ENCODE measurements around the gene TMEM183A.

The TMEM183A gene

DNA sequence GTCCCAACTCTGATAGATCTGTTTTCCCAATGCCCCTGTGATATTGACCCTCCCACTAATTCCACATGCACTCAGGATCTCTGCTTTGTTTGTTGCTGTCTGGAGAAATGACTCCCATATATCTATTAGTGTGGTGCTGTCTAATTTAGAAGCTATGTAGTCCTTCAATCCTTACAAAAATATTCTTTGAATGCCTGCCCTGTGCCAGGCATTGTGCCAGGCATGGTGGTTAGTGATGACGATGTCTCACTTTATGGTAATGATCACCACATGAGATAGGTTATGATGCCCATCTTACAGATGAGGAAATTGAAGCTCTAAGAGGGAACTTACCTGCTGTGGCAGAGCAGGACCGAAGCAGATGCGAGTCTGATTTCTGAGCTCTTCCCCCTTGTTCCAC is 65.7 kb downstream of the TMEM183A start:
- H3K4me3 ChIP-seq (ENCODE audit: low read depth, low read length), result no peak overlapping the region
- no peak for TF ChIP-seq CTCF (IDR thresholded peaks at IDR 0.05; ENCODE audit: borderline replicate concordance, insufficient read depth, low read depth, low read length)

DNA sequence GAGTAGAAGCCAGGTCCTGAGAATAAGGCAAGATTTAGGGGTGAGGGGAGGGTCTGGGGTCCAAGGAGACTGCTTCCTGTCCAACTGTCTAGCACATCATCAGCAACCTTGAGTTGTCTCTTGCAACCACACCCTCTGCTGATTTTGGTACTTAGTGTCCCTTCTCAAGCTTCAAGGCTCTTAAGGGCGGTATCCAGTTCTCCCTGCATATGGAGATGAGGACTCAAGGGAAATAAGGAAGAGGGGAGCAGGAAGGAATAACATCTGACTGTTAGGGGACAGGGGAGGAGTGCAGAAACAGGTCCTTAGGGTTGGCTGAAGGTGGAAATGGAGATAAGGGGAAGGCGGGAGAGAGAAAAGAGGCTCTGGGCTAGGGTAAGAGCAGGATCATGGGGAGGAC is 66.3 kb downstream of the TMEM183A start:
- no peak overlapping the region for H3K4me3 ChIP-seq (ENCODE audit: low read depth, low read length)
- TF ChIP-seq CTCF (IDR thresholded peaks at IDR 0.05; ENCODE audit: borderline replicate concordance, insufficient read depth, low read depth, low read length), result no peak

Measured in GM12875 (cell line).